GM23338 (cell line): ENCODE measurements around the gene ISOC2. TPM values are rescaled to one million over a fixed set of nuclear protein-coding genes. Genes with fewer than 3 reads are reported as not detected.

Source experiments
- ATAC-seq: fragments of 200-7000 bp; cut with Tn5 transposase; 3 replicates; pipeline ENCODE4 v1.9.1; 2020
- DNase-seq: peaks from one replicate; pipeline ENCODE4 v3.0.0-alpha.2; 2015; ENCODE audit warnings: low spot score
- H2AFZ ChIP-seq: fragments of 200-600 bp; sonication (generic); 2 replicates; pipeline ENCODE4 v1.8.0; 2016; ENCODE audit warnings: antibody characterized with exemption, mild to moderate bottlenecking, moderate library complexity
- H3F3A ChIP-seq: fragments of 200-600 bp; sonication (generic); replicated peaks from 2 replicates; pipeline ENCODE4 v1.8.0; 2017; ENCODE audit warnings: antibody characterized with exemption, mixed run types, low read depth
- H3K27ac ChIP-seq: fragments of 200-600 bp; sonication (generic); 2 replicates; pipeline ENCODE4 v1.6.1; 2016; ENCODE audit warnings: low read depth
- H3K27me3 ChIP-seq: fragments of 200-600 bp; sonication (generic); 2 replicates; pipeline ENCODE4 v1.8.0; 2016; ENCODE audit warnings: mild to moderate bottlenecking, mixed run types, moderate library complexity; ENCODE audit not compliant: insufficient read depth
- H3K36me3 ChIP-seq: fragments of 200-600 bp; sonication (generic); 2 replicates; pipeline ENCODE4 v1.8.0; 2016; ENCODE audit warnings: mild to moderate bottlenecking; ENCODE audit not compliant: insufficient read depth
- H3K4me1 ChIP-seq: fragments of 200-600 bp; sonication (generic); 2 replicates; pipeline ENCODE4 v1.8.0; 2016; ENCODE audit warnings: mild to moderate bottlenecking, moderate library complexity; ENCODE audit not compliant: insufficient read depth
- H3K4me2 ChIP-seq: fragments of 200-600 bp; sonication (generic); 2 replicates; pipeline ENCODE4 v1.7.1; 2017; ENCODE audit warnings: mixed run types
- H3K4me3 ChIP-seq: fragments of 200-600 bp; sonication (generic); 2 replicates; pipeline ENCODE4 v1.6.1; 2016; ENCODE audit warnings: mixed run types
- H3K79me2 ChIP-seq: fragments of 200-600 bp; sonication (generic); replicated peaks from 2 replicates; pipeline ENCODE4 v1.8.0; 2017; ENCODE audit warnings: mild to moderate bottlenecking; ENCODE audit not compliant: insufficient read depth
- H3K9me2 ChIP-seq: fragments of 200-600 bp; sonication (generic); 2 replicates; pipeline ENCODE4 v1.8.0; 2017; ENCODE audit not compliant: insufficient read depth
- H4K20me1 ChIP-seq: fragments of 200-600 bp; sonication (generic); replicated peaks from 2 replicates; pipeline ENCODE4 v1.8.0; 2017; ENCODE audit warnings: mild to moderate bottlenecking; ENCODE audit not compliant: insufficient read depth
- H3K27ac Mint-ChIP-seq: 2 replicates; pipeline ENCODE4 v1.8.0; 2020; ENCODE audit warnings: inconsistent platforms, mild to moderate bottlenecking, moderate library complexity, mixed read lengths
- H3K27me3 Mint-ChIP-seq: 3 replicates; pipeline ENCODE4 v1.8.0; 2022; ENCODE audit warnings: low read depth, mild to moderate bottlenecking, moderate library complexity, mixed read lengths, inconsistent platforms; ENCODE audit not compliant: insufficient read depth, poor library complexity
- H3K36me3 Mint-ChIP-seq: 3 replicates; pipeline ENCODE4 v1.8.0; 2021; ENCODE audit warnings: low read depth, mild to moderate bottlenecking, inconsistent platforms, moderate library complexity, mixed read lengths
- H3K4me1 Mint-ChIP-seq: 3 replicates; pipeline ENCODE4 v1.8.0; 2020; ENCODE audit warnings: mild to moderate bottlenecking, inconsistent platforms, mixed read lengths
- H3K4me3 Mint-ChIP-seq: 3 replicates; pipeline ENCODE4 v1.8.0; 2021; ENCODE audit warnings: moderate library complexity, mild to moderate bottlenecking, inconsistent platforms, mixed read lengths
- H3K9me3 Mint-ChIP-seq: 3 replicates; pipeline ENCODE4 v1.8.0; 2020; ENCODE audit warnings: moderate library complexity, mild to moderate bottlenecking, inconsistent platforms, mixed read lengths
- CREB1 ChIP-seq: fragments of 250-450 bp; sonication (Bioruptor Pico); IDR thresholded peaks from 2 replicates; pipeline ENCODE4 v1.5.0; 2020; ENCODE audit warnings: low read depth, mild to moderate bottlenecking, moderate library complexity
- CTCF ChIP-seq, 2 experiments: fragments of 200-600 bp in 1 of 2; sonication (generic) in 1 of 2; conservative IDR thresholded peaks; 2 replicates each; pipeline versions ENCODE4 v1.5.1 to v1.6.1; 2016 to 2017; ENCODE audit warnings: antibody characterized with exemption in 2 of 2, low read depth in 2 of 2, mild to moderate bottlenecking in 2 of 2, moderate library complexity in 1 of 2
- ETS1 ChIP-seq: IDR thresholded peaks from 2 replicates; pipeline ENCODE4 v1.6.1; 2016; ENCODE audit warnings: antibody characterized with exemption
- EZH2 ChIP-seq: fragments of 200-600 bp; sonication (generic); IDR thresholded peaks from one replicate; pipeline ENCODE4 v1.8.0; 2017; ENCODE audit warnings: antibody characterized with exemption, mild to moderate bottlenecking, low read depth; ENCODE audit not compliant: unreplicated experiment
- NANOG ChIP-seq: IDR thresholded peaks from 2 replicates; pipeline ENCODE4 v1.6.1; 2016; ENCODE audit warnings: antibody characterized with exemption, borderline replicate concordance
- POLR2AphosphoS5 ChIP-seq: IDR thresholded peaks from 2 replicates; pipeline ENCODE4 v1.6.1; 2016; ENCODE audit warnings: antibody characterized with exemption, low read depth
- STAT1 ChIP-seq: IDR thresholded peaks from one replicate; pipeline ENCODE4 v1.6.1; 2016; ENCODE audit warnings: antibody characterized with exemption; ENCODE audit not compliant: unreplicated experiment
- ZNF114 ChIP-seq: fragments of 250-450 bp; sonication (Bioruptor Pico); IDR thresholded peaks from 2 replicates; pipeline ENCODE4 v1.5.0; 2020; ENCODE audit warnings: mild to moderate bottlenecking, moderate library complexity
- ZNF331 ChIP-seq: fragments of 250-450 bp; sonication (Bioruptor Pico); IDR thresholded peaks from 2 replicates; pipeline ENCODE4 v1.5.0; 2020; ENCODE audit warnings: low read depth, mild to moderate bottlenecking, moderate library complexity
- polyA plus RNA-seq: library from polyadenylated mRNA; unstranded; fragments of >200 nt; fragmentation: Nextera tagmentation; extraction: Ambion mirVana; gene quantifications from 2 replicates; pipeline ENCODE4 v1.2.1, GENCODE V29; 2016
- total RNA-seq: library from RNA; depleted of rRNA; stranded (reverse); fragments of >200 nt; shearing (Covaris generic); gene quantifications from 2 replicates; pipeline ENCODE4 v1.2.3, GENCODE V29; 2014

The ISOC2 gene
- total and polyA plus RNA-seq, 2 experiments from 2014 or later, result 62.6 to 85.2 TPM

GRCh38 chr19:55419103-55419502, 42.3 kb downstream of the ISOC2 start:
- Histone ChIP-seq H3F3A (no peaks in the 10 kb centered on the region), H3K36me3 (no peaks in the 10 kb centered on the region), H3K79me2 (no peaks in the 10 kb centered on the region), H4K20me1 (no peaks in the 10 kb centered on the region), H3K4me3 (no peak overlapping the region), H2AFZ (no peak overlapping the region), H3K27ac (no peak overlapping the region), H3K4me1 (no peaks in the 10 kb centered on the region), H3K9me2 (no peaks in the 10 kb centered on the region), H3K4me2 (no peak overlapping the region), H3K27me3 (peaks cover 7% of the 10 kb centered on the region; the same call in 1 of the 2 replicates)
- ATAC-seq (no peak), DNase-seq (no peak)
- Mint-ChIP-seq H3K4me1 (peaks cover 2% of the 10 kb centered on the region; the same call in 2 of the 3 replicates), H3K27ac (no peak overlapping the region), H3K4me3 (no peak overlapping the region), H3K27me3 (peaks cover 19% of the 10 kb centered on the region), H3K9me3 (peaks cover 14% of the 10 kb centered on the region), H3K36me3 (no peaks in the 10 kb centered on the region; the same call in 2 of the 3 replicates)
- no peak for TF ChIP-seq ETS1
- no peak for TF ChIP-seq ZNF331 (CRISPR knock-in tag)
- TF ChIP-seq ZNF114 (CRISPR knock-in tag), result no peak
- TF ChIP-seq CREB1, result no peak
- no peak for TF ChIP-seq EZH2
- TF ChIP-seq STAT1, result no peak
- no peak for TF ChIP-seq NANOG
- no peak for TF ChIP-seq POLR2AphosphoS5

GRCh38 chr19:55418185-55418584, 43.3 kb downstream of the ISOC2 start:
- Mint-ChIP-seq H3K36me3 (no peaks in the 10 kb centered on the region; the same call in 2 of the 3 replicates), H3K4me3 (no peak overlapping the region; the same call in 2 of the 3 replicates), H3K27ac (no peak overlapping the region), H3K9me3 (peaks cover 14% of the 10 kb centered on the region), H3K4me1 (peaks cover 2% of the 10 kb centered on the region; the same call in 2 of the 3 replicates), H3K27me3 (peaks cover 21% of the 10 kb centered on the region)
- Histone ChIP-seq H3K9me2 (no peaks in the 10 kb centered on the region), H3K79me2 (no peaks in the 10 kb centered on the region), H3K36me3 (no peaks in the 10 kb centered on the region), H3K4me2 (no peak overlapping the region), H4K20me1 (no peaks in the 10 kb centered on the region), H3K4me1 (no peaks in the 10 kb centered on the region), H3F3A (no peaks in the 10 kb centered on the region), H3K4me3 (no peak overlapping the region), H3K27me3 (peaks cover 7% of the 10 kb centered on the region; the same call in 1 of the 2 replicates), H3K27ac (no peak overlapping the region), H2AFZ (peak overlapping the region; percentile 48; the same call in 1 of the 2 replicates)
- TF ChIP-seq CREB1 (0 out of 2 replicates have a peak, but pooled peaks have one; percentile 20), EZH2 (no peak), CTCF (conservative IDR thresholded peaks at IDR 0.05; ENCODE audit: low read depth in 2 of 2) (peak; percentile 83 to 94)
- ATAC-seq, result peak; percentile 98
- peak; percentile 92 for DNase-seq
